ENCODE results near the gene CASP2.

CASP2 gene

GRCh38 chr7:143250199-143250598 lies 38.0 kb upstream of the CASP2 start:
- Histone ChIP-seq H3K36me3 (ENCODE audit: low read length) (no peaks in the 10 kb centered on the region), H3K4me3 (ENCODE audit: insufficient read depth, low read length, poor library complexity, severe bottlenecking) (no peak overlapping the region), H3K27me3 (ENCODE audit: low read length) (no peaks in the 10 kb centered on the region), H2AFZ (ENCODE audit: low read depth, low read length, severe bottlenecking) (no peak overlapping the region), H3K27ac (ENCODE audit: low read depth, low read length) (no peak overlapping the region), H3K79me2 (ENCODE audit: insufficient read depth, low read length) (no peaks in the 10 kb centered on the region), H3F3A (ENCODE audit: insufficient read depth) (no peaks in the 10 kb centered on the region), H4K20me1 (ENCODE audit: low read depth, low read length) (no peaks in the 10 kb centered on the region), H3K9me3 (ENCODE audit: insufficient read depth, low read length) (no peaks in the 10 kb centered on the region), H3K4me2 (ENCODE audit: low read depth, low read length, poor library complexity, severe bottlenecking) (peak overlapping the region; percentile 43), H3K9ac (ENCODE audit: low read length) (no peak overlapping the region), H3K9me2 (replicated peaks; ENCODE audit: insufficient read depth, low read length) (no peaks in the 10 kb centered on the region)
- TF ChIP-seq CTCF (IDR thresholded peaks at IDR 0.05; ENCODE audit: insufficient read depth, low read length, poor library complexity, severe bottlenecking) (no peak), EZH2phosphoT487 (conservative IDR thresholded peaks at IDR 0.05; ENCODE audit: low read length) (no peak)

DNA sequence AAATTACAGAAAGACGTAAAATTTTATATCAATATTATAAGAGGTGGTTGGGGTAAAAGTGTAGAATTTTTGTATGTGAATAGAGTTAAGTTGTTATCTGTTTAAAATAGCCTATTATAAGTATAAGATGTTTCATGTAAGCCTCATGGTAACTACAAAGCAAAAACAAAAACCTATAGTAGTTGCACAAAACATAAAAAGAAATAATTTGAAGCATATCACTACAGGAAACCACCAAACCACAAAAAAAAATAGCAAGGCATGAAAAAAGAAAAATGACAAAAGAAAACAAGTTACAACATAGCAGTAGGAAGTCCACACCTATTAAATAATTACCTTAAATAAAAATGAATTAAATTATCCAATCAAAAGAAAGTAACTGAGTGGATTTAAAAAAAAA lies 37.3 kb upstream of the CASP2 start:
- Histone ChIP-seq H3K79me2 (ENCODE audit: insufficient read depth, low read length) (no peaks in the 10 kb centered on the region), H4K20me1 (ENCODE audit: low read depth, low read length) (no peaks in the 10 kb centered on the region), H3K9me3 (ENCODE audit: insufficient read depth, low read length) (no peaks in the 10 kb centered on the region), H3K4me2 (ENCODE audit: low read depth, low read length, poor library complexity, severe bottlenecking) (peak overlapping the region; percentile 43), H3K36me3 (ENCODE audit: low read length) (no peaks in the 10 kb centered on the region), H3F3A (ENCODE audit: insufficient read depth) (no peaks in the 10 kb centered on the region), H3K9ac (ENCODE audit: low read length) (no peak overlapping the region), H3K9me2 (replicated peaks; ENCODE audit: insufficient read depth, low read length) (no peaks in the 10 kb centered on the region), H3K27me3 (ENCODE audit: low read length) (no peaks in the 10 kb centered on the region), H3K4me3 (ENCODE audit: insufficient read depth, low read length, poor library complexity, severe bottlenecking) (no peak overlapping the region), H3K27ac (ENCODE audit: low read depth, low read length) (0 out of 2 replicates have a peak overlapping the region, but pooled peaks have one; percentile 7), H2AFZ (ENCODE audit: low read depth, low read length, severe bottlenecking) (no peak overlapping the region)
- no peak for TF ChIP-seq CTCF (IDR thresholded peaks at IDR 0.05; ENCODE audit: insufficient read depth, low read length, poor library complexity, severe bottlenecking)
- TF ChIP-seq EZH2phosphoT487 (conservative IDR thresholded peaks at IDR 0.05; ENCODE audit: low read length), result no peak

GRCh38 chr7:143252006-143252405 lies 36.1 kb upstream of the CASP2 start:
- no peak overlapping the region for H2AFZ ChIP-seq (ENCODE audit: low read depth, low read length, severe bottlenecking)

More at GRCh38 chr7:143252006-143252405, 36.1 kb upstream of the CASP2 start:
- Histone ChIP-seq H3K79me2 (ENCODE audit: insufficient read depth, low read length) (no peaks in the 10 kb centered on the region), H3K36me3 (ENCODE audit: low read length) (no peaks in the 10 kb centered on the region), H3K27ac (ENCODE audit: low read depth, low read length) (no peak overlapping the region), H3K4me2 (ENCODE audit: low read depth, low read length, poor library complexity, severe bottlenecking) (no peak overlapping the region), H3K9me3 (ENCODE audit: insufficient read depth, low read length) (no peaks in the 10 kb centered on the region), H3K9me2 (replicated peaks; ENCODE audit: insufficient read depth, low read length) (no peaks in the 10 kb centered on the region), H4K20me1 (ENCODE audit: low read depth, low read length) (no peaks in the 10 kb centered on the region), H3K4me3 (ENCODE audit: insufficient read depth, low read length, poor library complexity, severe bottlenecking) (no peak overlapping the region), H3F3A (ENCODE audit: insufficient read depth) (no peaks in the 10 kb centered on the region), H3K27me3 (ENCODE audit: low read length) (no peaks in the 10 kb centered on the region), H3K9ac (ENCODE audit: low read length) (no peak overlapping the region)
- TF ChIP-seq EZH2phosphoT487 (conservative IDR thresholded peaks at IDR 0.05; ENCODE audit: low read length) (no peak), CTCF (IDR thresholded peaks at IDR 0.05; ENCODE audit: insufficient read depth, low read length, poor library complexity, severe bottlenecking) (no peak)

Data from SU-DHL-6 (cell line).